PC-3 (cell line): ENCODE results near the gene KHK. TPM values are rescaled to one million over a fixed set of nuclear protein-coding genes. Genes with fewer than 3 reads are reported as not detected.

Source experiments
- ATAC-seq: fragments of 200-7000 bp; cut with Tn5 transposase; 2 replicates; pipeline ENCODE4 v1.9.1; 2020; ENCODE audit warnings: mild to moderate bottlenecking, moderate library complexity
- BruUV-seq: library from RNA; stranded (reverse); fragments of 400-500 nt; replicated peaks from 2 replicates; lab custom pipeline; 2021; lab: Mats Ljungman, UMichigan
- CTCF ChIA-PET: fragments of 300-600 bp; sonication (Branson Sonifier 250); formaldehyde crosslinking; loops from one replicate; lab custom pipeline; 2022; ENCODE audit warnings: antibody characterized with exemption; lab: Charles Lee
- POLR2A ChIA-PET: fragments of 300-600 bp; sonication (Branson Sonifier 250); formaldehyde crosslinking; loops from one replicate; lab custom pipeline; 2022; ENCODE audit warnings: antibody characterized with exemption; ENCODE audit not compliant: unreplicated experiment; lab: Charles Lee
- DNase-seq: peaks from one replicate; pipeline ENCODE4 v3.0.0-alpha.2; 2015
- H2AFZ ChIP-seq: fragments of 300-600 bp; sonication (generic); 2 replicates; pipeline ENCODE4 v1.6.0; 2016; ENCODE audit warnings: antibody characterized with exemption, low read length
- H3F3A ChIP-seq: fragments of 300-600 bp; sonication (generic); one replicate; pipeline ENCODE4 v1.6.0; 2017; ENCODE audit warnings: antibody characterized with exemption, low read length, control low read depth, mild to moderate bottlenecking; ENCODE audit not compliant: unreplicated experiment
- H3K27ac ChIP-seq: fragments of 300-600 bp; sonication (generic); 2 replicates; pipeline ENCODE4 v1.5.1; 2016; ENCODE audit warnings: mild to moderate bottlenecking, low read length
- H3K27me3 ChIP-seq: fragments of 300-600 bp; sonication (generic); 2 replicates; pipeline ENCODE4 v1.6.1; 2016; ENCODE audit warnings: low read length, mixed read lengths
- H3K36me3 ChIP-seq: fragments of 300-600 bp; sonication (generic); 2 replicates; pipeline ENCODE4 v1.6.1; 2016; ENCODE audit warnings: low read depth, mixed run types, low read length, mixed read lengths
- H3K4me1 ChIP-seq: fragments of 300-600 bp; sonication (generic); 2 replicates; pipeline ENCODE4 v1.5.1; 2016; ENCODE audit warnings: low read length; ENCODE audit not compliant: insufficient read depth
- H3K4me2 ChIP-seq: fragments of 300-600 bp; sonication (generic); 2 replicates; pipeline ENCODE4 v1.6.0; 2016; ENCODE audit warnings: low read length
- H3K4me3 ChIP-seq: fragments of 300-600 bp; sonication (generic); 2 replicates; pipeline ENCODE4 v1.5.1; 2016; ENCODE audit warnings: mild to moderate bottlenecking, low read length, mixed read lengths
- H3K79me2 ChIP-seq: fragments of 300-600 bp; sonication (generic); 2 replicates; pipeline ENCODE4 v1.6.1; 2017; ENCODE audit warnings: low read length, mixed read lengths
- H3K9ac ChIP-seq: fragments of 300-600 bp; sonication (generic); 2 replicates; pipeline ENCODE4 v1.6.0; 2016; ENCODE audit warnings: mild to moderate bottlenecking, low read length
- H3K9me2 ChIP-seq: fragments of 300-600 bp; sonication (generic); replicated peaks from 2 replicates; pipeline ENCODE4 v1.6.1; 2016; ENCODE audit warnings: mixed run types, low read length, mixed read lengths
- H3K9me3 ChIP-seq: fragments of 300-600 bp; sonication (generic); 2 replicates; pipeline ENCODE4 v1.6.1; 2016; ENCODE audit warnings: low read length, mixed read lengths
- H4K20me1 ChIP-seq: fragments of 300-600 bp; sonication (generic); 2 replicates; pipeline ENCODE4 v1.6.1; 2016; ENCODE audit warnings: low read length, mixed read lengths
- EZH2 ChIP-seq: fragments of 300-600 bp; sonication (generic); IDR thresholded peaks from one replicate; pipeline ENCODE4 v1.6.1; 2017; ENCODE audit warnings: antibody characterized with exemption, mild to moderate bottlenecking, low read length; ENCODE audit not compliant: unreplicated experiment
- EZH2phosphoT487 ChIP-seq: fragments of 300-600 bp; sonication (generic); IDR thresholded peaks from 2 replicates; pipeline ENCODE4 v1.6.1; 2018; ENCODE audit warnings: mild to moderate bottlenecking, antibody characterized with exemption, low read length, borderline replicate concordance
- intact Hi-C: fragments of 100-400 bp; cut with micrococcal nuclease; formaldehyde crosslinking; loops from 2 replicates; pipeline ENCODE4 v1.9.0; 2023
- total RNA-seq: library from RNA; depleted of rRNA; stranded (reverse); fragments of >200 nt; gene quantifications from 2 replicates; pipeline ENCODE4 v1.2.3, GENCODE V29; 2014
- TF ChIP-seq, protein P1 (sequence below): fragments of 300-600 bp; sonication (generic); conservative IDR thresholded peaks from 2 replicates; pipeline ENCODE4 v1.5.1; 2017; ENCODE audit warnings: antibody characterized with exemption, low read depth, mild to moderate bottlenecking, low read length

Gene KHK
- total RNA-seq, 1 experiment from 2014 or later, result 11.0 TPM

DNA sequence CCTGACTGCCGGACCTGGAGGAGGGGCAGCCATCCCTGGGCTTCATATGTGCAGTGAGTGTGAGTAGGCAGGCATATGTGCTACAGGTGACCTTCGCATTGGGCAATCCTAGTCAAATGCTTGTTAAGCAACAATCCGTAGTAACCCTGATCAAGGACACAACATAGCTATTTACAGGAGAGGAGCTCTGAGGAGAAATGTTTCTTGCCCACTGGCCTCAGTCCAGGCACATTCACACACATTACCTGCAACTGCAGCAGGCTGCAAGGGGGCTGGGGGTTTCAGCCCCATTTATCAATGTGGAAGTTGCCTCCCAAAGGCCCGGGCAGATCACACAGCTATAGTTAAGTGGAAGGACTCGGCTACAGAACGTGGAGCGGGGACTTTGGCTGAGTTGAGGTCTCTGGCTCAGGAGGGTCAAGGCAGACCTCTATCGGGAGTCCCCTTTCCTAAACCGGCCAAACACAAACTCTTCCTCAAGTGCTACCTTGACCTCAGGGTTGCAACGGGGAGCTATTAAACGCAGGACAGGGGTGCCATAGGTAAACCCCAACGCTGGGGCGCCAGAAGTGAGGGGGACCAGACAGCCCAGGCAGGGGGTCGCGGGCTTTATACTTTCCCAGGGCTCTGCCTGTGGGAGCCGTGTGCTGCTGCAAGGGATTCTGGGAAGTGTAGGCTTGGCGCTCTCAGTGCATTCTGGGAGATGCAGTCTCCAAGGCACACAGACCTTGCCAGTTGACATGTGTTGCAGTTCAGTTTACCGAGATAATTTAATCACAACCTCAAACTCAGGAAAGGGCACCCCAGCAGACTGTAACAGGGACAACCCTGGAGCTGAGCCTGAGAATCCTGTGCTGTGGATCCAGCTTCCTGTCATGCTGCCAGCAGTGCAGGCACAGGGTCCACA, 9.4 kb downstream of the KHK start:
- Histone ChIP-seq H3K9me2 (no peaks in the 10 kb centered on the region), H3K4me1 (no peaks in the 10 kb centered on the region), H3K9me3 (no peaks in the 10 kb centered on the region), H3K4me2 (no peak overlapping the region), H3K27me3 (no peaks in the 10 kb centered on the region), H2AFZ (0 out of 2 replicates have a peak overlapping the region, but pooled peaks have one; percentile 36), H3K79me2 (no peaks in the 10 kb centered on the region), H3K9ac (no peak overlapping the region), H3K4me3 (no peak overlapping the region), H4K20me1 (no peaks in the 10 kb centered on the region), H3F3A (no peaks in the 10 kb centered on the region), H3K36me3 (no peaks in the 10 kb centered on the region), H3K27ac (no peak overlapping the region)
- peak; percentile 23 for DNase-seq
- TF ChIP-seq EZH2phosphoT487 (no peak), EZH2 (no peak)
- TF ChIP-seq, protein P1, sequence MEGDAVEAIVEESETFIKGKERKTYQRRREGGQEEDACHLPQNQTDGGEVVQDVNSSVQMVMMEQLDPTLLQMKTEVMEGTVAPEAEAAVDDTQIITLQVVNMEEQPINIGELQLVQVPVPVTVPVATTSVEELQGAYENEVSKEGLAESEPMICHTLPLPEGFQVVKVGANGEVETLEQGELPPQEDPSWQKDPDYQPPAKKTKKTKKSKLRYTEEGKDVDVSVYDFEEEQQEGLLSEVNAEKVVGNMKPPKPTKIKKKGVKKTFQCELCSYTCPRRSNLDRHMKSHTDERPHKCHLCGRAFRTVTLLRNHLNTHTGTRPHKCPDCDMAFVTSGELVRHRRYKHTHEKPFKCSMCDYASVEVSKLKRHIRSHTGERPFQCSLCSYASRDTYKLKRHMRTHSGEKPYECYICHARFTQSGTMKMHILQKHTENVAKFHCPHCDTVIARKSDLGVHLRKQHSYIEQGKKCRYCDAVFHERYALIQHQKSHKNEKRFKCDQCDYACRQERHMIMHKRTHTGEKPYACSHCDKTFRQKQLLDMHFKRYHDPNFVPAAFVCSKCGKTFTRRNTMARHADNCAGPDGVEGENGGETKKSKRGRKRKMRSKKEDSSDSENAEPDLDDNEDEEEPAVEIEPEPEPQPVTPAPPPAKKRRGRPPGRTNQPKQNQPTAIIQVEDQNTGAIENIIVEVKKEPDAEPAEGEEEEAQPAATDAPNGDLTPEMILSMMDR, result no peak
- ChIA-PET POLR2A (no interaction called here), CTCF (interaction anchor here (2.1 kb wide), 1 partner anchor 95 kb away, joined by 7 read pairs; no protein-coding TSS in a partner anchor)
- no TSS peak for BruUV-seq
- intact Hi-C loops, result no loop called here
- peak; percentile 36; the same call in 1 of the 2 replicates for ATAC-seq

DNA sequence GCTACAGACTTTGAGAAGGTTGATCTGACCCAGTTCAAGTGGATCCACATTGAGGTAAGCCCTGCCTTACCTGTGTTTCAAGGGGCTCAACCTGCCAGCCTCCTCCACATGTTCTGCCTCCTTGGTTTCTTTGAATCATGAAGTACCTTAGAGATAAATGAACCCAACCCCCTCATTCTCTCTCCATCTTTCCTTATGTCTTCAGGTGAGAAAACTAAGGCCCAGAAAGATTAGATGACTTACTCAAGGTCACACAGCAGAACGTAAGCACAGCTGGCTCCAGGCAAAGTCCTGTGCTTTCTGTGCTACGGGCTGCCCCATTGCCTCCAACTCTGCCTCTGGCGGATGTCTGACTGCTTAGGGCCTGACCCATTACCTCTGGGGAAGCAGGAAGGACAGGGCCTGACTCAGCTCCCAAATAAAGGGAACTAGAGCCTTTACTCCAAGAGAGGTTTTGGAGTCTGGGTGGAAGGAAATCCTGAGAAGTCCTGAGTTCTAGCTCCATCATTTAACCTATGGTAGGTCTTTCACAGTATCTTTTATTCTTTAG, 10.3 kb downstream of the KHK start:
- Histone ChIP-seq H3K36me3 (no peaks in the 10 kb centered on the region), H3K4me3 (no peak overlapping the region), H3F3A (no peaks in the 10 kb centered on the region), H3K27me3 (no peaks in the 10 kb centered on the region), H2AFZ (no peak overlapping the region), H4K20me1 (no peaks in the 10 kb centered on the region), H3K4me2 (no peak overlapping the region), H3K4me1 (no peaks in the 10 kb centered on the region), H3K27ac (no peak overlapping the region), H3K9me2 (no peaks in the 10 kb centered on the region), H3K9me3 (no peaks in the 10 kb centered on the region), H3K79me2 (no peaks in the 10 kb centered on the region), H3K9ac (no peak overlapping the region)
- ChIA-PET POLR2A (no interaction called here), CTCF (interaction anchor here (0.8 to 2.1 kb wide), 3 partner anchors 9 to 206 kb away, joined by 4 to 8 read pairs (median 7); no protein-coding TSS in a partner anchor)
- BruUV-seq, result no TSS peak
- ATAC-seq (no peak), DNase-seq (no peak)
- intact Hi-C loops, result no loop called here
- TF ChIP-seq EZH2phosphoT487 (no peak), EZH2 (no peak)
- TF ChIP-seq, protein P1, result no peak

DNA sequence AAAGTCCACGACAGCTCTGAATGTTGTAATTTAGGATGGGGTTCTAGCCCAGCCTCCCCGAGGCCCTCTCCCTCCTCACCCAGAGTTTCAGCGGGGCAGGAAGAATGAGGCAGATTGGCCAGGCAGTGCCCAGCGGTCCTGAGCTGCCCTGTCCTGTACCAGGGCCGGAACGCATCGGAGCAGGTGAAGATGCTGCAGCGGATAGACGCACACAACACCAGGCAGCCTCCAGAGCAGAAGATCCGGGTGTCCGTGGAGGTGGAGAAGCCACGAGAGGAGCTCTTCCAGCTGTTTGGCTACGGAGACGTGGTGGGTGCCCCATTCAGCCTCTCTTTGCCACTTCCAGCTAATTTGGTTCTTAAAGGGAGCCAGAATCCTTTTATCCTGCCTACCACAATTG, 10.8 kb downstream of the KHK start:
- Histone ChIP-seq H3K27ac (no peak overlapping the region), H3K36me3 (no peaks in the 10 kb centered on the region), H3K4me1 (no peaks in the 10 kb centered on the region), H3K27me3 (no peaks in the 10 kb centered on the region), H3K9me2 (no peaks in the 10 kb centered on the region), H3F3A (no peaks in the 10 kb centered on the region), H2AFZ (no peak overlapping the region), H3K9ac (no peak overlapping the region), H3K4me3 (no peak overlapping the region), H3K4me2 (no peak overlapping the region), H3K9me3 (no peaks in the 10 kb centered on the region), H4K20me1 (no peaks in the 10 kb centered on the region), H3K79me2 (no peaks in the 10 kb centered on the region)
- ChIA-PET POLR2A (no interaction called here), CTCF (interaction anchor here (0.8 to 2.1 kb wide), 3 partner anchors 9 to 206 kb away, joined by 4 to 8 read pairs (median 7); no protein-coding TSS in a partner anchor)
- intact Hi-C loops, result no loop called here
- no peak for ATAC-seq
- DNase-seq, result no peak
- TF ChIP-seq, protein P1, result no peak
- no peak for TF ChIP-seq EZH2phosphoT487
- TF ChIP-seq EZH2, result no peak
- no TSS peak for BruUV-seq
